Mesendoderm (in vitro differentiated cells): Measurements from ENCODE around the gene EZH1.
A peak's percentile ranks its signal among the peaks of the same experiment; 100 is the strongest.
"Not testable (repeated sequence)": the region's sequence is repeated elsewhere in the genome, so short reads cannot be mapped to it uniquely, and the experiment has no call there.

Experiments used
- DNase-seq: peaks from one replicate; pipeline ENCODE4 v3.0.0; 2013
- H2AK5ac ChIP-seq: 2 replicates; pipeline ENCODE4 v1.6.1; 2013; ENCODE audit warnings: low read length, inconsistent platforms
- H2BK120ac ChIP-seq: 2 replicates; pipeline ENCODE4 v1.6.1; 2013; ENCODE audit warnings: low read depth, mild to moderate bottlenecking, low read length, moderate library complexity, mixed read lengths
- H2BK15ac ChIP-seq: replicated peaks from 2 replicates; pipeline ENCODE4 v1.6.1; 2013; ENCODE audit warnings: low read depth, mild to moderate bottlenecking, moderate library complexity
- H2BK5ac ChIP-seq: 2 replicates; pipeline ENCODE4 v1.6.1; 2013; ENCODE audit warnings: low read length, inconsistent platforms
- H3K18ac ChIP-seq: 2 replicates; pipeline ENCODE4 v1.6.1; 2013; ENCODE audit warnings: mild to moderate bottlenecking, low read length, mixed read lengths
- H3K23ac ChIP-seq: one replicate; pipeline ENCODE4 v1.6.1; 2013; ENCODE audit warnings: low read length
- H3K27ac ChIP-seq: 2 replicates; pipeline ENCODE4 v1.5.1; 2013; ENCODE audit warnings: low read depth, mild to moderate bottlenecking, inconsistent platforms, low read length, moderate library complexity
- H3K27me3 ChIP-seq: 2 replicates; pipeline ENCODE4 v1.6.1; 2013; ENCODE audit warnings: low read length, control low read depth, mild to moderate bottlenecking, inconsistent platforms; ENCODE audit not compliant: insufficient read depth, poor library complexity
- H3K36me3 ChIP-seq: 2 replicates; pipeline ENCODE4 v1.6.1; 2013; ENCODE audit warnings: low read length, inconsistent platforms; ENCODE audit not compliant: control insufficient read depth, insufficient read depth
- H3K4ac ChIP-seq: one replicate; pipeline ENCODE4 v1.6.1; 2013; ENCODE audit warnings: low read depth, mild to moderate bottlenecking, low read length, moderate library complexity
- H3K4me1 ChIP-seq: 2 replicates; pipeline ENCODE4 v1.6.1; 2013; ENCODE audit warnings: low read depth, low read length, inconsistent platforms; ENCODE audit not compliant: control insufficient read depth
- H3K4me2 ChIP-seq: 2 replicates; pipeline ENCODE4 v1.6.1; 2013; ENCODE audit warnings: low read length
- H3K4me3 ChIP-seq: 2 replicates; pipeline ENCODE4 v1.5.1; 2013; ENCODE audit warnings: mild to moderate bottlenecking, low read length
- H3K56ac ChIP-seq: one replicate; pipeline ENCODE4 v1.6.1; 2013; ENCODE audit warnings: low read length
- H3K79me1 ChIP-seq: 2 replicates; pipeline ENCODE4 v1.6.1; 2013; ENCODE audit warnings: low read length, inconsistent platforms
- H3K79me2 ChIP-seq: 2 replicates; pipeline ENCODE4 v1.6.1; 2013; ENCODE audit warnings: mild to moderate bottlenecking, low read length; ENCODE audit not compliant: control insufficient read depth, insufficient read depth
- H3K9ac ChIP-seq: 2 replicates; pipeline ENCODE4 v1.6.1; 2013; ENCODE audit warnings: low read length, inconsistent platforms
- H4K5ac ChIP-seq: one replicate; pipeline ENCODE4 v1.6.1; 2013; ENCODE audit warnings: low read length
- H4K8ac ChIP-seq: one replicate; pipeline ENCODE4 v1.6.1; 2013; ENCODE audit warnings: low read depth, mild to moderate bottlenecking, control low read depth, low read length, moderate library complexity
- WGBS: extraction: QIAGEN DNeasy Blood & Tissue Kit; methylation state at CpG from one replicate; pipeline ENCODE4 v1.1.7; 2013; ENCODE audit warnings: low lambda C conversion rate, missing lambda C conversion rate; ENCODE audit not compliant: insufficient coverage; ENCODE audit errors: extremely low coverage; 5-methylcytosine and 5-hydroxymethylcytosine counted together

Gene EZH1

GRCh38 chr17:42744283-42744805, 496 bp downstream of the EZH1 start:
- Histone ChIP-seq H3K27ac (no peak overlapping the region), H3K4me1 (no peaks in the 10 kb centered on the region), H3K4me2 (peak overlapping the region; percentile 70), H2BK5ac (no peak overlapping the region), H3K27me3 (no peaks in the 10 kb centered on the region), H2BK15ac (no peak overlapping the region), H3K4me3 (peak overlapping the region; percentile 52), H3K79me2 (no peaks in the 10 kb centered on the region), H3K4ac (peak overlapping the region; percentile 66), H3K36me3 (no peaks in the 10 kb centered on the region), H4K8ac (no peak overlapping the region), H4K5ac (no peak overlapping the region), H3K18ac (peak overlapping the region; percentile 60), H3K9ac (peak overlapping the region; percentile 88), H3K23ac (no peak overlapping the region), H2AK5ac (no peak overlapping the region), H2BK120ac (no peak overlapping the region), H3K79me1 (no peaks in the 10 kb centered on the region), H3K56ac (peak overlapping the region; percentile 96)
- no CpG with 5 or more reads among the region's 32 CpGs for WGBS
- peak; percentile 76 for DNase-seq

DNA sequence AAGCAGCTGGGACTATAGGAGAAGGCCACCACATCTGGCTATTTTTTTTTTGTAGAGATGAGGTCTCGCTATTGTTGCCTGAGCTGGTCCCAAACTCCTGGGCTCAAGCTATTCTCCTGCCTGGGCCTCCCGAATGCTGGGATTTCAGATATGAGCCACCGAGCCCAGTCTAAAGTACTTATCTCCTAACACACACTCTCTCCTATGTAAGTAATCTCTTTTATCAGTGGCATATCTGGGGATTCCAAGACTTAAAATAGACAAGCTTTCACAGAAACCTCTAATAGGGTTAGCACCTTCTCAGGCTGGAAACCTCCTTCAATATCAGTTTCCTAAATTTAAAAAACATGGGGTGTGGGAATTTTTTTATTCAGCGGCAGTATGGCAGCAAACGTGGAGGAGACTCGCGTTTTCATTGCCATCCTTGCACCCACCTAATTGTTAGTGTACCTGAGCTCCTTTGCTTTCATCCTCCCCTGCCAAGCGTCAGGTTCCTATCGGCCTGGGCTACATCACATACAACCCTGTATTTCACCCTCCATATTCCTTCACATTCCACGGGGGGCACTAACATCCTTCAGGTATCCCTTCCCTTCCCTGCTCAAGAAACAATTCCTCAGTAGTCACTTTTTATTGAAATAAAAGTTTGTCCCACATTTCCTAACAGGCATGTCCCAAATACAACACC, 1.1 kb downstream of the EZH1 start:
- Histone ChIP-seq H3K79me1 (no peaks in the 10 kb centered on the region), H3K4me2 (peak overlapping the region; percentile 70), H2BK120ac (no peak overlapping the region), H3K56ac (peak overlapping the region; percentile 96), H4K8ac (no peak overlapping the region), H3K27ac (no peak overlapping the region), H3K79me2 (no peaks in the 10 kb centered on the region), H3K23ac (no peak overlapping the region), H3K9ac (peak overlapping the region; percentile 52), H2BK15ac (no peak overlapping the region), H2AK5ac (no peak overlapping the region), H3K36me3 (no peaks in the 10 kb centered on the region), H3K4ac (no peak overlapping the region), H3K4me3 (no peak overlapping the region), H2BK5ac (no peak overlapping the region), H4K5ac (no peak overlapping the region), H3K27me3 (no peaks in the 10 kb centered on the region), H3K4me1 (no peaks in the 10 kb centered on the region), H3K18ac (no peak overlapping the region)
- DNase-seq = peak; percentile 55
- WGBS = no CpG with 5 or more reads among the region's 10 CpGs

DNA sequence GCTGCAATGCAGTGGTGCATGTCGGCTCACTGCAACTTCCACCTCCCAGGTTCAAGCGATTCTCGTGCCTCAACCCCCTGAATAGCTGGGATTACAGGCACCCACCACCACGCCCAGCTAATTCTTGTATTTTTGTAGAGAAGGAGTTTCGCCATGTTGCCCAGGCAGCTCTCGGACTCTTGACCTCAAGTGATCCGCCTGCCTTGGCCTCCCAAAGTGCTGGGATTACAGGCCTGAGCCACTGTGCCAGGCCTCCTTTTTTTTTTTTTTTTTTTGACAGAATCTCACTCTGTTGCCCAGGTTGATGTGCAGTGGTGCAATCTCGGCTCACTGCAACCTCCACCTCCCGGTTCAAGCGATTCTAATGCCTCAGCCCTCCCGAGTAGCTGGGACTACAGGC, 1.9 kb downstream of the EZH1 start:
- H2BK120ac ChIP-seq, H3K79me2 ChIP-seq, DNase-seq, H3K36me3 ChIP-seq, H3K56ac ChIP-seq, H3K27ac ChIP-seq, H3K9ac ChIP-seq, H3K4me3 ChIP-seq, H3K23ac ChIP-seq, H4K5ac ChIP-seq, H3K4me1 ChIP-seq, H3K4ac ChIP-seq, H2BK5ac ChIP-seq, H3K18ac ChIP-seq, H3K4me2 ChIP-seq, H2BK15ac ChIP-seq, H4K8ac ChIP-seq, H3K79me1 ChIP-seq, H2AK5ac ChIP-seq, H3K27me3 ChIP-seq: not testable (repeated sequence)
- WGBS = no CpG with 5 or more reads among the region's 11 CpGs

DNA sequence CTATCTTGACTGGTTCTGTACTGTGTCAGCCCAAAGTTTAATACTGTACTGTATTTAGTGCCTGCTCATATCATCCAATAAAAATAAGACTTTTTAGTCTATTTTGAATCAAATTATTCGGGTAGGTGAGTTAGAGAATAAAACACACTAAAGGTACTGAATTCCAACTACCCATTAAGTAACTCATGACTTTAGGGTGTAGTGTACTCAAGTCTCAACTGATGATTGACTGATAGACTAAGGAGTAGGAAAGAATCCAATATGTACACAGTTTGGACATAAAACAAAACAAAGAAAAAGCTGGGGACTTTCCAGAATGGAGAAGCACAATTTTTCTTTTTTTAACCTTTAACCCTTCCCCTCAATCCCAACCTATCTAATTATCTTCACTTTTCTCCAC, 4.1 kb downstream of the EZH1 start:
- no peaks in the 10 kb centered on the region for H3K4me1 ChIP-seq
- WGBS = no CpG with 5 or more reads among the region's 1 CpG
- H2BK120ac ChIP-seq = no peak overlapping the region
- H3K9ac ChIP-seq = no peak overlapping the region
- H3K79me2 ChIP-seq = no peaks in the 10 kb centered on the region
- H3K4me3 ChIP-seq = no peak overlapping the region
- H3K27me3 ChIP-seq = no peaks in the 10 kb centered on the region
- no peak overlapping the region for H2AK5ac ChIP-seq
- H2BK5ac ChIP-seq = no peak overlapping the region
- no peak overlapping the region for H4K5ac ChIP-seq
- no peak for DNase-seq
- H3K4me2 ChIP-seq = no peak overlapping the region
- H3K36me3 ChIP-seq = no peaks in the 10 kb centered on the region
- H3K23ac ChIP-seq = no peak overlapping the region
- no peak overlapping the region for H3K18ac ChIP-seq
- H3K56ac ChIP-seq = no peak overlapping the region
- no peak overlapping the region for H3K4ac ChIP-seq
- H3K79me1 ChIP-seq = no peaks in the 10 kb centered on the region
- H4K8ac ChIP-seq = no peak overlapping the region
- no peak overlapping the region for H3K27ac ChIP-seq
- no peak overlapping the region for H2BK15ac ChIP-seq

DNA sequence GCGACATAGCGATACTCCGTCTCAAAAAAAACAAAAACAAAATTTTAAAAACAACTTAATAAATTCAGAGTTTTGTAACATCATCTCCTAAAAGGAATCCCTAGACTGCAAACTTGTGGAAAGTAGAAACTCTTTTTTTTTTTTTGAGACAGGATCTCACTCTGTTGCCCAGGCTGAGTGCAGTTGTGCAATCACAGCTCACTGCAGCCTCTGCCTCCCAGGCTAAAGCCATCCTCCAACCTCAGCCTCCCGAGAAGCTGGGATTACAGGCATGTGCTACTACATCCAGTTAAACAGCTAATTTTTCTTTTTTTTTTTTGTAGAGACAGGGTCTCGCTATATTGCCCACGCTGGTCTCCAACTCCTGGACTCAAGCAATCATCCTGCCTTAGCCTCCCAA, 19.7 kb downstream of the EZH1 start:
- no peak overlapping the region for H3K23ac ChIP-seq
- peaks cover 3% of the 10 kb centered on the region for H3K36me3 ChIP-seq
- H3K9ac ChIP-seq = no peak overlapping the region
- no peak overlapping the region for H2AK5ac ChIP-seq
- H3K27ac ChIP-seq = no peak overlapping the region
- DNase-seq = no peak
- no peaks in the 10 kb centered on the region for H3K79me2 ChIP-seq
- no peak overlapping the region for H4K5ac ChIP-seq
- H3K4me3 ChIP-seq = no peak overlapping the region
- no peak overlapping the region for H4K8ac ChIP-seq
- H2BK120ac ChIP-seq = no peak overlapping the region
- no peaks in the 10 kb centered on the region for H3K4me1 ChIP-seq
- H3K27me3 ChIP-seq = no peaks in the 10 kb centered on the region
- WGBS = no CpG with 5 or more reads among the region's 6 CpGs
- H3K4me2 ChIP-seq = no peak overlapping the region
- H3K18ac ChIP-seq = no peak overlapping the region
- no peak overlapping the region for H2BK15ac ChIP-seq
- H2BK5ac ChIP-seq = no peak overlapping the region
- H3K56ac ChIP-seq = no peak overlapping the region
- no peaks in the 10 kb centered on the region for H3K79me1 ChIP-seq
- no peak overlapping the region for H3K4ac ChIP-seq

- Histone ChIP-seq H3K4me2 (no peak overlapping the region), H3K4me3 (no peak overlapping the region), H3K56ac (no peak overlapping the region), H2BK120ac (no peak overlapping the region), H3K27ac (no peak overlapping the region), H2BK15ac (no peak overlapping the region), H4K8ac (no peak overlapping the region), H3K4ac (no peak overlapping the region), H3K36me3 (peaks cover 5% of the 10 kb centered on the region), H3K79me2 (no peaks in the 10 kb centered on the region), H3K4me1 (no peaks in the 10 kb centered on the region), H3K79me1 (no peaks in the 10 kb centered on the region), H3K23ac (no peak overlapping the region), H2BK5ac (no peak overlapping the region), H2AK5ac (no peak overlapping the region), H4K5ac (no peak overlapping the region), H3K18ac (no peak overlapping the region), H3K9ac (no peak overlapping the region), H3K27me3 (no peaks in the 10 kb centered on the region)
- no peak for DNase-seq
- WGBS = no CpG with 5 or more reads among the region's 3 CpGs
Observed at GRCh38 chr17:42723636-42724035, 21.2 kb downstream of the EZH1 start.
